GM12891 (cell line): ENCODE results near the gene SLC38A3.
A peak's percentile ranks its signal among the peaks of the same experiment; 100 is the strongest.

Experiments
- DNase-seq: peaks from one replicate; pipeline ENCODE4 v3.0.0; 2011; ENCODE audit warnings: low spot score; ENCODE audit not compliant: insufficient read length
- FAIRE-seq: peaks from 2 replicates; lab custom pipeline; 2011; peaks lifted over from hg19 to GRCh38; lab: Jason Lieb, UNC
- PAX5 ChIP-seq: IDR thresholded peaks from 2 replicates; pipeline ENCODE4 v1.6.1; 2011; ENCODE audit warnings: low read length, moderate library complexity, mild to moderate bottlenecking; ENCODE audit not compliant: insufficient read depth, severe bottlenecking
- POLR2A ChIP-seq: IDR thresholded peaks from 2 replicates; pipeline ENCODE4 v1.6.1; 2011; ENCODE audit warnings: low read depth, low read length, control low read depth
- POLR2AphosphoS5 ChIP-seq: IDR thresholded peaks from 2 replicates; pipeline ENCODE4 v1.6.1; 2011; ENCODE audit warnings: low read depth, low read length, control low read depth
- POU2F2 ChIP-seq: IDR thresholded peaks from 2 replicates; pipeline ENCODE4 v1.6.1; 2011; ENCODE audit warnings: low read depth, mild to moderate bottlenecking, control low read depth, low read length, moderate library complexity
- SPI1 ChIP-seq: IDR thresholded peaks from 2 replicates; pipeline ENCODE4 v1.6.1; 2011; ENCODE audit warnings: low read depth, low read length, control low read depth
- TAF1 ChIP-seq: IDR thresholded peaks from 2 replicates; pipeline ENCODE4 v1.6.1; 2011; ENCODE audit warnings: low read depth, low read length, control low read depth

Gene SLC38A3

DNA sequence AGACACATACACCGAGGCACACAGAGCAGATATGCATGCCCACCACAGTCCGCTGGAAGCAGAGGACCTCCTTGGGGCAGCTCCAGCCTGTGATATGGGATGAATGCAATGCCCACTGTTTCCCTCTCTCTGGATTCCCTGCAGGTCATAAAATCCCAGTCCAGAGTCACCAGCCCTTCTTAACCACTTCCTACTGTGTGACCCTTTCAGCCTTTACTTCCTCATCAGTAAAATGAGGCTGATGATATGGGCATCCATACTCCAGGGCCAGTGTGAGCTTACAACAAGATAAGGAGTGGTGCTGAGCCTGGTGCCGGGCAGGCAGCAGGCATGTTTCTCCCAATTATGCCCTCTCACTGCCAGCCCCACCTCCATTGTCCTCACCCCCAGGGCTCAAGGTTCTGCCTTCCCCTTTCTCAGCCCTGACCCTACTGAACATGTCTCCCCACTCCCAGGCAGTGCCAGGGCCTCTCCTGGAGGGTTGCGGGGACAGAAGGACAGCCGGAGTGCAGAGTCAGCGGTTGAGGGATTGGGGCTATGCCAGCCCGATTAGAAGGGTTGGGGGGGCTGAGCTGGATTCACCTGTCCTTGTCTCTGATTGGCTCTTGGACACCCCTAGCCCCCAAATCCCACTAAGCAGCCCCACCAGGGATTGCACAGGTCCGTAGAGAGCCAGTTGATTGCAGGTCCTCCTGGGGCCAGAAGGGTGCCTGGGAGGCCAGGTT lies 14.0 kb upstream of the SLC38A3 start, which contains the start of gene GNAT1:
TSS of gene GNAT1 (plus strand) at position 675 of the 725 bp plus-strand sequence. CDS start 116 bp downstream, outside the sequence.
- no peak for DNase-seq
- FAIRE-seq, result no peak
- no peak for TF ChIP-seq POLR2A
- no peak for TF ChIP-seq POLR2AphosphoS5
- no peak for TF ChIP-seq PAX5
- no peak for TF ChIP-seq POU2F2
- TF ChIP-seq TAF1, result no peak
- TF ChIP-seq SPI1, result no peak

DNA sequence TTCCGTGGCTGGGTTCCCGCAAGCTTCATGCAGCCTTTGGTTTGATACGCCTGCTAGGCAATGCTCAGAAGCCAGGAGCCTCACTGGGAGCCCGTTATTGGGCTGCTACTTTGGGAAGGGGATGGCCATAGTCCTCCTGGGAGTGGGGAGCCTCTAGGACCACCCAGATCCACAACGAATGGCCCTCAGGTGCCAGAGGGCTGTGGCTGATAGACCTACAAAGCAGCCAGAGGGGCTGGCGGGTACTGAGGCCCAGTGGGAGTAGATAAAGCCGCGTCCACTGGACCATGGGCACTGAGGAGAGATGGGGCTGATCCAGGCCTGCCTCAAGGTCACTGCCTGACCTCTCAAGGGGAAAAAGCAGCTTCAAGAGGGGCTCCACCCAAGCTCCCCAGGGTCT lies 12.9 kb upstream of the SLC38A3 start:
- TF ChIP-seq POU2F2, result no peak
- no peak for TF ChIP-seq PAX5
- no peak for TF ChIP-seq POLR2A
- TF ChIP-seq TAF1, result no peak
- TF ChIP-seq SPI1, result no peak
- TF ChIP-seq POLR2AphosphoS5, result no peak
- FAIRE-seq (no peak), DNase-seq (no peak)

DNA sequence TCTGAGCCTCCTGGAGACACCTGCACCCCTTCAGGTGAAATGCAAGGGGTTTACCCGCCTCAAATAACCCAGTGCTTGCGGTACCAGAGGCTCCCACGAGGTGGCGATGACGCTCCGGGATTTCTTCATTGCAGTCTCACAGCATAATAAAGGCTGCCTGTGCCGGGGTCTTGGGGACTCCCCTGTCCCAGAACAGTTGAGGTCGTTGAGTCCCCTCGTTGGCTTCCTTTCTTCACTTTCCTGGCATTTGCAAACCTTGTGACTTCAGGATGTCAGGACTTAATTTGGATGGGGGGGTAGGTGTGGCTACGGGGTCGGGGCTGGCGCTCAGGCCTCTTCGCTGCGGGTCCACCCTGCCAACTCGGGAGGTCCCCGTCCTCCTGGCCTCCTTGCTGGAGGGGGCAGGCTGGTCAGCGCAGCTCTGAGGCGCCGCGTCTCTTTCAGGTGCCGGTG lies 12.4 kb upstream of the SLC38A3 start:
- DNase-seq, result peak; percentile 79
- FAIRE-seq, result peak; percentile 88
- TF ChIP-seq POLR2A, result no peak
- peak; percentile 62; the same call in 1 of the 2 replicates for TF ChIP-seq POU2F2

GRCh38 chr3:50193286-50193685 lies 11.8 kb upstream of the SLC38A3 start:
- TF ChIP-seq TAF1, result no peak
- TF ChIP-seq POU2F2, result no peak
- TF ChIP-seq PAX5, result no peak
- TF ChIP-seq POLR2A, result no peak
- no peak for TF ChIP-seq POLR2AphosphoS5
- no peak for TF ChIP-seq SPI1
- no peak for FAIRE-seq
- no peak for DNase-seq

DNA sequence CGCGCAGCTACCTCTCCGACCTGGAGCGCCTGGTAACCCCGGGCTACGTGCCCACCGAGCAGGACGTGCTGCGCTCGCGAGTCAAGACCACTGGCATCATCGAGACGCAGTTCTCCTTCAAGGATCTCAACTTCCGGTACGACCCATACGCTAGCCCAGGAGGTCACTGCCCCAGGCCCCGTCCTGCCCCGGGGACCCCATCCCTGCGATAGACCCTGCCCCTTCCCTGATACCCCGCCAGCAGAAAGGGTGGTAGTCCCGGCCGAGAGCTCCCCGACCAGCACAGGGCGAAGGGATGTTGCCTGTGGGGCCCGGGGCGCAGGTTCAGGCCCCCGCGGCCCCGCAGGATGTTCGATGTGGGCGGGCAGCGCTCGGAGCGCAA lies 11.3 kb upstream of the SLC38A3 start:
- no peak for DNase-seq
- TF ChIP-seq POLR2A, result no peak
- TF ChIP-seq POLR2AphosphoS5, result no peak
- no peak for TF ChIP-seq SPI1
- no peak for TF ChIP-seq TAF1
- no peak for TF ChIP-seq POU2F2
- TF ChIP-seq PAX5, result no peak
- no peak for FAIRE-seq

GRCh38 chr3:50194128-50194902 lies 10.8 kb upstream of the SLC38A3 start:
- FAIRE-seq (peak; percentile 90), DNase-seq (peak; percentile 82)
- TF ChIP-seq TAF1 (no peak), POLR2A (no peak), SPI1 (no peak), POU2F2 (no peak), PAX5 (no peak), POLR2AphosphoS5 (no peak)

GRCh38 chr3:50194903-50195500 lies 10.1 kb upstream of the SLC38A3 start:
- peak; percentile 72 for DNase-seq
- no peak for TF ChIP-seq POLR2A
- TF ChIP-seq SPI1, result no peak
- no peak for TF ChIP-seq POLR2AphosphoS5
- TF ChIP-seq TAF1, result no peak
- no peak for TF ChIP-seq POU2F2
- TF ChIP-seq PAX5, result no peak
- FAIRE-seq, result no peak

DNA sequence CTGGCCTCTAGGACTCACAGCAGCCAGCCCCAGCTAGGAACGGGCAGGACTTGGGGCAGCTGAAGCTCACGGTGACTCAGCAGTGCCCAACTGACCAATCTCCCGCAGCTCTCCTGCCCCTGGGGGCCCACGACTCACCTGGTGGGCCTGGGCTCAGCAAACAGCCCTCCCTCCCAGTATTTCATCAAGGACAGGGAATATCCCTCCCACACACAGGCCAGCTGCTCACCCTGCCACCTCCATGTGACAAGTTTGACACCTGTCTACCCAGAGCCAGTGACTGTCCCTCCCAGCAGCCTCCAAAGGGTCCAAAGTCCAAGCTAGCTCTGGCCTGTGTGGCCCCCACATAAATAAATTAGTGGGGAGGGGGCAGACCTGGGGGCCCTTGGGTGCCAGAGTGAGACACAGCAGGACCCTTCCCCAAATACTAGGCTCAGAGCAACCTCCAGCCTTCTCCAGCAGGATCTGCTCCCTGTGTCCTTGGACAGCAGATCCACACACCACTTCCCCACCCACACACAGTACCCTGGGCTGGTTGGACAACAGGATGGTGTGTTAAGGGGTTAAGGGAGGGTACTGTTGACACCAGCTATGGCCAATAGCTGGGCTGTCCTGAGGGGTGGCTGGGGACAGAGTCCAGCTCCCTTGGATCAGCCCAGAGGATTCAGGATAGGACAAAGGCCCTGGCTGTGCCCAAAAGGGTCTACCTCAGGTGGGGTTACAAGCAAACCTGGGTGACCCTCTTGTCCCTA lies 9.4 kb upstream of the SLC38A3 start:
- TF ChIP-seq POLR2A (no peak), SPI1 (no peak), POLR2AphosphoS5 (no peak), TAF1 (no peak), PAX5 (no peak), POU2F2 (no peak)
- DNase-seq (no peak), FAIRE-seq (no peak)

DNA sequence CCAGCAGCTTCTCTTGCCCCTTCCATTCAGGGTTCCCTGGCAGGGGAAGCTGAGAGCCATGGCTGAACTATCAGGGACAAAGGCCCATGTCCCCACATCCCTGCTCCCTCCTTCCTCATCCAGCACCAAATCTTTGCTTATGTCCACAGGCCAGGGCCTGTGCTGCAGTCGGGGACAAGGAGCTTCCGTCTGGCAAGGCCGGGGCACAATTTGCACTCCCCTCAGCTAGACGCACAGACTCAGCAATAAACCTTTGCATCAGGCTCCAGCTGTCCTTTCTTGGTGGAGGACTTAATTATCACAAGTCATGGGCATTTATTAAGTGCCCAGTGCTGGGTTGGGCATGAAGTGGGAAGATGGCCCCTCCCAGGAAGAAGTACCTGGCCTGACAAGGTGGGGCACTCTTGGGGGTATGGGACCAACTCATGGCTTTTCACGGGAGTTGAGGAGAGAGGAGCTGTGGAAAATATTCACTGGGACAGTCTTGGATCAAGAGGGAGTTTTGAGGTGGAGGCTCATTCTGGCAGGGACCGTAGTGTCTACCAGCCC lies 8.7 kb upstream of the SLC38A3 start:
- TF ChIP-seq POLR2A (no peak), SPI1 (no peak), POLR2AphosphoS5 (no peak)
- FAIRE-seq (no peak), DNase-seq (no peak)
